WERI-Rb-1 (cell line): Measurements from ENCODE around the gene SERPINB8.
"Not testable (repeated sequence)": the region's sequence is repeated elsewhere in the genome, so short reads cannot be mapped to it uniquely, and the experiment has no call there.

ENCODE experiments used
- DNase-seq: peaks from one replicate; pipeline ENCODE4 v3.0.0-alpha.2; 2020
- H3K27ac ChIP-seq: fragments of 250-450 bp; sonication (Bioruptor Pico); 2 replicates; pipeline ENCODE4 v1.5.1; 2020; ENCODE audit warnings: mild to moderate bottlenecking, moderate library complexity
- H3K27me3 ChIP-seq: fragments of 250-450 bp; sonication (Bioruptor Pico); 2 replicates; pipeline ENCODE4 v1.5.1; 2021; ENCODE audit warnings: mild to moderate bottlenecking, low read depth, moderate library complexity; ENCODE audit not compliant: insufficient read depth, severe bottlenecking
- H3K36me3 ChIP-seq: fragments of 250-450 bp; sonication (Bioruptor Pico); 2 replicates; pipeline ENCODE4 v1.5.1; 2020; ENCODE audit warnings: mild to moderate bottlenecking, moderate library complexity
- H3K4me3 ChIP-seq: 2 replicates; pipeline ENCODE4 v1.5.1; 2011; ENCODE audit warnings: low read depth, mild to moderate bottlenecking, control low read depth, low read length
- H3K9me3 ChIP-seq: fragments of 250-450 bp; sonication (Bioruptor Pico); 2 replicates; pipeline ENCODE4 v1.5.1; 2021; ENCODE audit warnings: mild to moderate bottlenecking, moderate library complexity; ENCODE audit not compliant: severe bottlenecking
- CTCF ChIP-seq: IDR thresholded peaks from 2 replicates; pipeline ENCODE4 v1.5.1; 2011; ENCODE audit warnings: low read depth, mild to moderate bottlenecking, control low read depth, inconsistent platforms, low read length

SERPINB8 gene

GRCh38 chr18:63936156-63936931, 33.5 kb upstream of the SERPINB8 start:
- no peaks in the 10 kb centered on the region for H3K36me3 ChIP-seq
- DNase-seq, result peak; percentile 95
- no peaks in the 10 kb centered on the region for H3K27me3 ChIP-seq
- peak; percentile 93 for TF ChIP-seq CTCF
- no peaks in the 10 kb centered on the region for H3K9me3 ChIP-seq
- peak overlapping the region; percentile 68 for H3K4me3 ChIP-seq
- H3K27ac ChIP-seq, result no peak overlapping the region

GRCh38 chr18:63936932-63937393, 32.9 kb upstream of the SERPINB8 start:
- no peak for DNase-seq
- no peaks in the 10 kb centered on the region for H3K36me3 ChIP-seq
- no peak overlapping the region for H3K4me3 ChIP-seq
- no peak for TF ChIP-seq CTCF
- no peaks in the 10 kb centered on the region for H3K9me3 ChIP-seq
- no peaks in the 10 kb centered on the region for H3K27me3 ChIP-seq
- no peak overlapping the region for H3K27ac ChIP-seq

- Histone ChIP-seq H3K4me3 (no peak overlapping the region), H3K9me3 (no peaks in the 10 kb centered on the region), H3K36me3 (no peaks in the 10 kb centered on the region), H3K27ac (no peak overlapping the region), H3K27me3 (peaks cover 2% of the 10 kb centered on the region)
- no peak for TF ChIP-seq CTCF
- no peak for DNase-seq
These were observed 29.9 kb upstream of the SERPINB8 start for GRCh38 chr18:63940008-63940407.

GRCh38 chr18:63940543-63941050, 29.3 kb upstream of the SERPINB8 start:
- DNase-seq, H3K4me3 ChIP-seq, H3K27ac ChIP-seq, H3K36me3 ChIP-seq, H3K9me3 ChIP-seq, H3K27me3 ChIP-seq: not testable (repeated sequence)

- no peak for DNase-seq
- Histone ChIP-seq H3K4me3 (no peak overlapping the region), H3K9me3 (no peaks in the 10 kb centered on the region), H3K27me3 (peaks cover 2% of the 10 kb centered on the region), H3K36me3 (no peaks in the 10 kb centered on the region), H3K27ac (no peak overlapping the region)
- TF ChIP-seq CTCF, result no peak
These were observed 22.7 kb upstream of the SERPINB8 start for GRCh38 chr18:63947051-63947790.

GRCh38 chr18:63949068-63949737, 20.7 kb upstream of the SERPINB8 start, which contains the start of gene HMSD:
Gene HMSD (plus strand): TSS chr18:63949301. CDS start chr18:63953456, 4,155 bp downstream.
- no peak for DNase-seq
- H3K27me3 ChIP-seq, result no peaks in the 10 kb centered on the region
- H3K9me3 ChIP-seq, result no peaks in the 10 kb centered on the region
- no peak for TF ChIP-seq CTCF
- no peak within 1 kb of the TSS for H3K4me3 ChIP-seq
- H3K36me3 ChIP-seq, result no peaks in the 10 kb centered on the region
- H3K27ac ChIP-seq, result no peak within 1 kb of the TSS
